Right lobe of liver (tissue), 4 donors: ENCODE results near the gene LRRC8E.

ENCODE experiments used
- POLR2A ChIP-seq: fragments of 450-650 bp; IDR thresholded peaks from one replicate; pipeline ENCODE4 v1.6.1; 2017; ENCODE audit warnings: antibody characterized with exemption, mild to moderate bottlenecking
- TF ChIP-seq, protein P1 (sequence below), 4 donors: fragments of 200-600 bp in 3 of 4; fragments of 450-650 bp in 1 of 4; IDR thresholded peaks; one replicate each; pipeline versions ENCODE4 v1.5.1 to v1.8.0; 2016 to 2022; ENCODE audit warnings: antibody characterized with exemption in 4 of 4, mild to moderate bottlenecking in 2 of 4
- donor health status: DM: no; HTN: no; CAD: no.
- donor health status: DM: no; HTN: no; CAD: no.
- donor health status: DM: no; HTN: yes; CAD: no.

DNA sequence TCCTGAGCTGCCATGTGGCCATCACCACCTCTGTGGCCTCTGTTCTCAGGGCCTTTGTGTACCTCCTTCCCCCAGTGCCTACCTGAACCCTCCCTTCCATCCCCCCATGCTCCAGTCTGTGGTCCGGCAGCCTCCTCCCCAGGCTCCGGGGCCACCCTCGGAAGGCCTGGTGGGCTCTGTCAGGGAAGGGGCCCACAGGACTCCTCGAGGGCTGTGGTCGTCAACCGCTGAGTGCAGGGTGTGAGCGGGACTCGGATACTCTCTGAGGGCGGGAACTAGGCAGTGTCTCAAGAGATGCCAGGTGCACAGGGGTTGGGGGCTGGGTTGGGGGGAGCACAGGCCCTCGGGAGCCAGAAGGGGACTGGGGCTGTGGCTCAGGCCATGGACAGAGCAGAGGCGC, 19.2 kb downstream of the LRRC8E start:
- TF ChIP-seq, protein P1, sequence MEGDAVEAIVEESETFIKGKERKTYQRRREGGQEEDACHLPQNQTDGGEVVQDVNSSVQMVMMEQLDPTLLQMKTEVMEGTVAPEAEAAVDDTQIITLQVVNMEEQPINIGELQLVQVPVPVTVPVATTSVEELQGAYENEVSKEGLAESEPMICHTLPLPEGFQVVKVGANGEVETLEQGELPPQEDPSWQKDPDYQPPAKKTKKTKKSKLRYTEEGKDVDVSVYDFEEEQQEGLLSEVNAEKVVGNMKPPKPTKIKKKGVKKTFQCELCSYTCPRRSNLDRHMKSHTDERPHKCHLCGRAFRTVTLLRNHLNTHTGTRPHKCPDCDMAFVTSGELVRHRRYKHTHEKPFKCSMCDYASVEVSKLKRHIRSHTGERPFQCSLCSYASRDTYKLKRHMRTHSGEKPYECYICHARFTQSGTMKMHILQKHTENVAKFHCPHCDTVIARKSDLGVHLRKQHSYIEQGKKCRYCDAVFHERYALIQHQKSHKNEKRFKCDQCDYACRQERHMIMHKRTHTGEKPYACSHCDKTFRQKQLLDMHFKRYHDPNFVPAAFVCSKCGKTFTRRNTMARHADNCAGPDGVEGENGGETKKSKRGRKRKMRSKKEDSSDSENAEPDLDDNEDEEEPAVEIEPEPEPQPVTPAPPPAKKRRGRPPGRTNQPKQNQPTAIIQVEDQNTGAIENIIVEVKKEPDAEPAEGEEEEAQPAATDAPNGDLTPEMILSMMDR (IDR thresholded peaks at IDR 0.05) = no peak
- no peak for TF ChIP-seq POLR2A
